Uterus (tissue), 4 donors: ENCODE data around the gene SOX9. TPM values are rescaled to one million over a fixed set of nuclear protein-coding genes. Genes with fewer than 3 reads are reported as not detected.

Source experiments
- DNase-seq, 2 donors: peaks; one replicate each; pipeline ENCODE4 v3.0.0-alpha.2; 2019 to 2020
- H3K27ac ChIP-seq, 2 donors: fragments of 200-600 bp; sonication (generic); 1 replicate in 1 of 2; 2 replicates in 1 of 2; pipeline ENCODE4 v1.5.1; 2016 to 2018
- H3K27me3 ChIP-seq, 2 donors: fragments of 200-600 bp; sonication (generic); one replicate each; pipeline ENCODE4 v1.5.1; 2018 to 2019; ENCODE audit warnings: control low read depth in 1 of 2
- H3K36me3 ChIP-seq, 2 donors: fragments of 200-600 bp; sonication (generic); one replicate each; pipeline ENCODE4 v1.5.1; 2019; ENCODE audit warnings: control low read depth in 1 of 2
- H3K4me1 ChIP-seq, 2 donors: fragments of 200-600 bp; sonication (generic); one replicate each; pipeline ENCODE4 v1.5.1; 2018 to 2019; ENCODE audit warnings: control low read depth in 1 of 2
- H3K4me3 ChIP-seq, 2 donors: fragments of 200-600 bp; sonication (generic); 1 replicate in 1 of 2; 2 replicates in 1 of 2; pipeline ENCODE4 v1.5.1; 2018 to 2019; ENCODE audit warnings: mild to moderate bottlenecking in 1 of 2
- H3K9me3 ChIP-seq, 2 donors: fragments of 200-600 bp; sonication (generic); one replicate each; pipeline ENCODE4 v1.5.1; 2019; ENCODE audit warnings: control low read depth in 1 of 2
- CTCF ChIP-seq, 4 experiments: fragments of 200-600 bp in 2 of 4; fragments of 450-650 bp in 2 of 4; sonication (generic) in 2 of 4; IDR thresholded peaks; one replicate each; pipeline ENCODE4 v1.5.1; 2016 to 2019; ENCODE audit warnings: antibody characterized with exemption in 4 of 4, mild to moderate bottlenecking in 2 of 4, moderate library complexity in 1 of 4
- POLR2A ChIP-seq, 2 donors: fragments of 450-650 bp; IDR thresholded peaks; one replicate each; pipeline ENCODE4 v1.6.1; 2016; ENCODE audit warnings: antibody characterized with exemption in 2 of 2, mild to moderate bottlenecking in 1 of 2, moderate library complexity in 1 of 2
- intact Hi-C: fragments of 100-400 bp; cut with DNase I; formaldehyde crosslinking; loops from one replicate; pipeline ENCODE4 v1.15.1; 2023; ENCODE audit warnings: low total_unique reads
- total RNA-seq, 4 donors: library from RNA; depleted of rRNA in 3 of 4; stranded (reverse); fragments of >200 nt in 3 of 4; gene quantifications; one replicate each; pipeline versions ENCODE4 v1.1.0 to v1.2.4, GENCODE V29; 2014 to 2023
- donor health status: DM: yes; HTN: yes; CAD: no.

The SOX9 gene
- total RNA-seq, 4 donors from 2014 or later: 1.8 to 6.8 TPM; not detected in 2

- no peak overlapping the region for H3K27ac ChIP-seq
- no peak for TF ChIP-seq CTCF (IDR thresholded peaks at IDR 0.05)
- no peak for TF ChIP-seq POLR2A (IDR thresholded peaks at IDR 0.05)
Observed at GRCh38 chr17:72119077-72119872, 1.5 kb upstream of the SOX9 start.

GRCh38 chr17:72119873-72120641 lies 763 bp upstream of the SOX9 start:
- Histone ChIP-seq H3K27ac (no peak overlapping the region), H3K27me3 (peaks cover 8 to 80% of the 10 kb centered on the region in 2 donors), H3K4me3 (peak overlapping the region in 1 of 2 donors; percentile 19), H3K36me3 (no peaks in the 10 kb centered on the region), H3K9me3 (no peaks in the 10 kb centered on the region), H3K4me1 (peaks cover 0 to 36% of the 10 kb centered on the region in 2 donors)
- TF ChIP-seq CTCF (IDR thresholded peaks at IDR 0.05) (no peak), POLR2A (IDR thresholded peaks at IDR 0.05) (no peak)
- DNase-seq: no peak
- intact Hi-C loops: no loop called here

More at GRCh38 chr17:72119077-72119872, 1.5 kb upstream of the SOX9 start:
- DNase-seq: no peak
- H3K4me3 ChIP-seq: no peak overlapping the region
- H3K9me3 ChIP-seq: no peaks in the 10 kb centered on the region
- peaks cover 0 to 36% of the 10 kb centered on the region in 2 donors for H3K4me1 ChIP-seq
- intact Hi-C loops: no loop called here
- peaks cover 8 to 73% of the 10 kb centered on the region in 2 donors for H3K27me3 ChIP-seq
- H3K36me3 ChIP-seq: no peaks in the 10 kb centered on the region

- DNase-seq: no peak
- no peaks in the 10 kb centered on the region for H3K36me3 ChIP-seq
- H3K27me3 ChIP-seq: peaks cover 8 to 77% of the 10 kb centered on the region in 2 donors
- intact Hi-C loops: no loop called here
- H3K9me3 ChIP-seq: no peaks in the 10 kb centered on the region
- H3K4me3 ChIP-seq: peak overlapping the region; percentile 0 to 19
- TF ChIP-seq CTCF (IDR thresholded peaks at IDR 0.05) (no peak), POLR2A (IDR thresholded peaks at IDR 0.05) (no peak)
- peaks cover 0 to 33% of the 10 kb centered on the region in 2 donors for H3K4me1 ChIP-seq
- no peak overlapping the region for H3K27ac ChIP-seq
Observed at GRCh38 chr17:72121164-72122009, 567 bp downstream of the SOX9 start.

GRCh38 chr17:72122010-72122764 lies 1.4 kb downstream of the SOX9 start:
- no peaks in the 10 kb centered on the region for H3K9me3 ChIP-seq
- H3K4me1 ChIP-seq: peaks cover 0 to 30% of the 10 kb centered on the region in 2 donors
- peak overlapping the region in 1 of 2 donors; percentile 19 for H3K4me3 ChIP-seq
- DNase-seq: no peak
- TF ChIP-seq CTCF (IDR thresholded peaks at IDR 0.05) (no peak), POLR2A (IDR thresholded peaks at IDR 0.05) (no peak)
- H3K27ac ChIP-seq: no peak overlapping the region
- H3K36me3 ChIP-seq: no peaks in the 10 kb centered on the region
- peaks cover 8 to 69% of the 10 kb centered on the region in 2 donors for H3K27me3 ChIP-seq
- intact Hi-C loops: no loop called here
